ENCODE data around the gene NTRK3. TPM values are rescaled to one million over a fixed set of nuclear protein-coding genes. Genes with fewer than 3 reads are reported as not detected.

NTRK3 gene
- polyA plus RNA-seq, 1 experiment = 0.21 TPM

GRCh38 chr15:88098361-88098760 lies 158.2 kb downstream of the NTRK3 start:
- no peaks in the 10 kb centered on the region for H3K27me3 ChIP-seq (ENCODE audit: control insufficient read depth, insufficient read depth, low read length)
- no peak for TF ChIP-seq CTCF (IDR thresholded peaks at IDR 0.05; ENCODE audit: low read depth, low read length)
- no peak for DNase-seq (ENCODE audit: low read depth, low spot score)
- H3K9me3 ChIP-seq (ENCODE audit: control insufficient read depth, insufficient read depth, low read length) = peaks cover 6% of the 10 kb centered on the region
- no peak overlapping the region for H3K4me3 ChIP-seq (ENCODE audit: low read depth, low read length)
- ChIA-PET CTCF (no interaction called here), POLR2A (no interaction called here)
- H3K27ac ChIP-seq (ENCODE audit: low read depth, low read length) = no peak overlapping the region

- H3K27me3 ChIP-seq (ENCODE audit: control insufficient read depth, insufficient read depth, low read length) = no peaks in the 10 kb centered on the region
- ChIA-PET CTCF (no interaction called here), POLR2A (no interaction called here)
- H3K9me3 ChIP-seq (ENCODE audit: control insufficient read depth, insufficient read depth, low read length) = peaks cover 6% of the 10 kb centered on the region
- H3K27ac ChIP-seq (ENCODE audit: low read depth, low read length) = no peak overlapping the region
- TF ChIP-seq CTCF (IDR thresholded peaks at IDR 0.05; ENCODE audit: low read depth, low read length) = no peak
- DNase-seq (ENCODE audit: low read depth, low spot score) = no peak
- no peak overlapping the region for H3K4me3 ChIP-seq (ENCODE audit: low read depth, low read length)
Observed at GRCh38 chr15:88091444-88092016, 165.0 kb downstream of the NTRK3 start.

GRCh38 chr15:88090481-88091011 lies 166.0 kb downstream of the NTRK3 start:
- Histone ChIP-seq H3K27ac (ENCODE audit: low read depth, low read length) (no peak overlapping the region), H3K27me3 (ENCODE audit: control insufficient read depth, insufficient read depth, low read length) (no peaks in the 10 kb centered on the region), H3K4me3 (ENCODE audit: low read depth, low read length) (no peak overlapping the region), H3K9me3 (ENCODE audit: control insufficient read depth, insufficient read depth, low read length) (peaks cover 6% of the 10 kb centered on the region)
- no peak for TF ChIP-seq CTCF (IDR thresholded peaks at IDR 0.05; ENCODE audit: low read depth, low read length)
- DNase-seq (ENCODE audit: low read depth, low spot score) = no peak
- POLR2A ChIA-PET = no interaction called here
- CTCF ChIA-PET = no interaction called here

GRCh38 chr15:88089731-88090130 lies 166.8 kb downstream of the NTRK3 start:
- ChIA-PET POLR2A (no interaction called here), CTCF (no interaction called here)
- no peak for DNase-seq (ENCODE audit: low read depth, low spot score)
- Histone ChIP-seq H3K27ac (ENCODE audit: low read depth, low read length) (no peak overlapping the region), H3K4me3 (ENCODE audit: low read depth, low read length) (no peak overlapping the region), H3K27me3 (ENCODE audit: control insufficient read depth, insufficient read depth, low read length) (no peaks in the 10 kb centered on the region), H3K9me3 (ENCODE audit: control insufficient read depth, insufficient read depth, low read length) (peaks cover 6% of the 10 kb centered on the region)
- no peak for TF ChIP-seq CTCF (IDR thresholded peaks at IDR 0.05; ENCODE audit: low read depth, low read length)

GRCh38 chr15:88089024-88089620 lies 167.4 kb downstream of the NTRK3 start:
- H3K27me3 ChIP-seq (ENCODE audit: control insufficient read depth, insufficient read depth, low read length) = no peaks in the 10 kb centered on the region
- H3K4me3 ChIP-seq (ENCODE audit: low read depth, low read length) = no peak overlapping the region
- CTCF ChIA-PET = no interaction called here
- no peak overlapping the region for H3K27ac ChIP-seq (ENCODE audit: low read depth, low read length)
- peaks cover 4% of the 10 kb centered on the region for H3K9me3 ChIP-seq (ENCODE audit: control insufficient read depth, insufficient read depth, low read length)
- no peak for DNase-seq (ENCODE audit: low read depth, low spot score)
- TF ChIP-seq CTCF (IDR thresholded peaks at IDR 0.05; ENCODE audit: low read depth, low read length) = no peak
- POLR2A ChIA-PET = no interaction called here

Measured in AG04450 (cell line).